ENCODE results near the gene THSD4. TPM values are rescaled to one million over a fixed set of nuclear protein-coding genes. Genes with fewer than 3 reads are reported as not detected.
"Not testable (repeated sequence)": the region's sequence is repeated elsewhere in the genome, so short reads cannot be mapped to it uniquely, and the experiment has no call there.

Gene THSD4
- total RNA-seq, 1 experiment from 2014 or later, result 36.3 TPM

DNA sequence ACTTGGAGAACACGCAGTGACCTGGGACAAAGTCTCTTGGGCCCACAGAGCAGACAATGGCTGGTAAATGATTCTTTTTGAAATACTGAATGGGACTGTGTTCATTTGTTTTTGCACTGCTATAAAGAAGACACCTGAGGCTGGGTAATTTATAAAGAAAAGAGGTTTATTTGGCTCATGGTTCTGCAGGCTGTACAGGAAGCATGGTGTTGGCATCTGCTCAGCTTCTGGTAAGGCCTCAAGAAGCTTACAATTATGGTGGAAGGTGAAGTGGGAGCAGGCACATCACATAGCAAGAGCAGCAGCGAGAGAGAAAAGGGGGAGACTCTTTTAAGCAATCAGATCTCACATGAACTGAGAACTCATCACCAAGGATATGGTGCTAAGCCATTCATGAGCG, 321.6 kb downstream of the THSD4 start:
- Mint-ChIP-seq H3K36me3 (ENCODE audit: insufficient read depth, unreplicated experiment) (no peaks in the 10 kb centered on the region), H3K27ac (ENCODE audit: low read depth, unreplicated experiment) (peak overlapping the region; percentile 76), H3K27me3 (ENCODE audit: insufficient read depth, unreplicated experiment) (no peaks in the 10 kb centered on the region), H3K4me1 (ENCODE audit: insufficient read depth, unreplicated experiment) (peaks cover 16% of the 10 kb centered on the region), H3K4me3 (ENCODE audit: unreplicated experiment) (no peak overlapping the region), H3K9me3 (ENCODE audit: unreplicated experiment) (peaks cover 9% of the 10 kb centered on the region)
- no TSS peak for BruUV-seq (replicated peaks)
- no peak for DNase-seq (ENCODE audit: unreplicated experiment)
- POLR2A ChIA-PET, result no interaction called here
- TF ChIP-seq, protein P1, sequence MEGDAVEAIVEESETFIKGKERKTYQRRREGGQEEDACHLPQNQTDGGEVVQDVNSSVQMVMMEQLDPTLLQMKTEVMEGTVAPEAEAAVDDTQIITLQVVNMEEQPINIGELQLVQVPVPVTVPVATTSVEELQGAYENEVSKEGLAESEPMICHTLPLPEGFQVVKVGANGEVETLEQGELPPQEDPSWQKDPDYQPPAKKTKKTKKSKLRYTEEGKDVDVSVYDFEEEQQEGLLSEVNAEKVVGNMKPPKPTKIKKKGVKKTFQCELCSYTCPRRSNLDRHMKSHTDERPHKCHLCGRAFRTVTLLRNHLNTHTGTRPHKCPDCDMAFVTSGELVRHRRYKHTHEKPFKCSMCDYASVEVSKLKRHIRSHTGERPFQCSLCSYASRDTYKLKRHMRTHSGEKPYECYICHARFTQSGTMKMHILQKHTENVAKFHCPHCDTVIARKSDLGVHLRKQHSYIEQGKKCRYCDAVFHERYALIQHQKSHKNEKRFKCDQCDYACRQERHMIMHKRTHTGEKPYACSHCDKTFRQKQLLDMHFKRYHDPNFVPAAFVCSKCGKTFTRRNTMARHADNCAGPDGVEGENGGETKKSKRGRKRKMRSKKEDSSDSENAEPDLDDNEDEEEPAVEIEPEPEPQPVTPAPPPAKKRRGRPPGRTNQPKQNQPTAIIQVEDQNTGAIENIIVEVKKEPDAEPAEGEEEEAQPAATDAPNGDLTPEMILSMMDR (IDR thresholded peaks at IDR 0.05; ENCODE audit: unreplicated experiment), result no peak
- CTCF ChIA-PET, result interaction anchor here (1.0 to 1.2 kb wide), 2 partner anchors 321 to 462 kb away, joined by 3 read pairs; partner anchors contain the start of gene THSD4
- intact Hi-C loops (cut with micrococcal nuclease), result no loop called here

DNA sequence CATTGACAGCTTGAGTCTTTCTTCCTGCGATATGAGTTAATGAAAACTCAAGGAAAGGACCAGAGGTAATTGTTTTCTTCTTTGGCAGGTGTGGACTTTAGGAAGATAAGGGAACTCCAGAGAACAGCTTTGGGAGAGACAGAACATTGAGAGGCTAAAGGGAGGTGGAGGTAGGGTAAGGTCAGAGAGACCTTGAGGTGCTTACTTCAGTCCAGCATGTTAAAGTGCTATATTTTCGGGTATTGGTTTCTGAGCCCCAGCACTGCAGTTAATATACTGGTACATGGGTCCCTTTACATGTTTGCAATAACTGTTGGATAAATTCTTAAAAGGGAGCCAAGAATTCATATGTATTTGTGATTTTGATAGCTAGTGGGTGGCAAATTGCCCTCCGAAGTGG, 322.1 kb downstream of the THSD4 start:
- Mint-ChIP-seq H3K36me3 (ENCODE audit: insufficient read depth, unreplicated experiment) (no peaks in the 10 kb centered on the region), H3K9me3 (ENCODE audit: unreplicated experiment) (peaks cover 9% of the 10 kb centered on the region), H3K27me3 (ENCODE audit: insufficient read depth, unreplicated experiment) (no peaks in the 10 kb centered on the region), H3K4me3 (ENCODE audit: unreplicated experiment) (no peak overlapping the region), H3K27ac (ENCODE audit: low read depth, unreplicated experiment) (no peak overlapping the region), H3K4me1 (ENCODE audit: insufficient read depth, unreplicated experiment) (peaks cover 16% of the 10 kb centered on the region)
- TF ChIP-seq, protein P1 (IDR thresholded peaks at IDR 0.05; ENCODE audit: unreplicated experiment), result no peak
- POLR2A ChIA-PET, result no interaction called here
- CTCF ChIA-PET, result interaction anchor here (0.6 to 1.2 kb wide), 3 partner anchors 51 to 463 kb away, joined by 3 to 5 read pairs (median 3); partner anchors contain the start of gene THSD4
- no peak for DNase-seq (ENCODE audit: unreplicated experiment)
- intact Hi-C loops (cut with micrococcal nuclease), result no loop called here
- BruUV-seq (replicated peaks), result no TSS peak

DNA sequence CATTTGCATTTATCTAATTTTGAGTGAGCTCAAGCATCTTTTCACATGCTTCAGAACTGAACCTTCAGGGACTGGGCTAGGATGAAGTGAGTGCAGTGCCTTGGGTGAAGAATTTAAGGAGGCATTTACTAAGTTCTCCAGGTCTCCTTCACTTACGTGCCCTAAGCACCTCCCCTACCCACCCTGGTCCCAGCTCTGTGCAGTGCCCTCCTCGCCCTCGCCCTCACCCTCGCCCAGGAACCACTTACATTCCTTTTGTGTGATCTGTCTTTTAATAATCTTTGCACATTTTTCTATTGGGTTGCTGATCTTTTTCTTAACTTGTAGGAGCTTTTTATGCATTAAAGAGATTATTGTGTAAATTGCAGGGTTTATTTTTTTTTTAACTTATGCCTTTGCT, 322.6 kb downstream of the THSD4 start:
- H3K9me3 Mint-ChIP-seq (ENCODE audit: unreplicated experiment), result peaks cover 9% of the 10 kb centered on the region
- no peak overlapping the region for H3K27ac Mint-ChIP-seq (ENCODE audit: low read depth, unreplicated experiment)
- POLR2A ChIA-PET, result no interaction called here
- H3K4me3 Mint-ChIP-seq (ENCODE audit: unreplicated experiment), result no peak overlapping the region
- CTCF ChIA-PET, result interaction anchor here (0.6 to 1.0 kb wide), 2 partner anchors 51 to 322 kb away, joined by 3 to 5 read pairs; partner anchors contain the start of gene THSD4
- DNase-seq (ENCODE audit: unreplicated experiment), result no peak
- no peaks in the 10 kb centered on the region for H3K36me3 Mint-ChIP-seq (ENCODE audit: insufficient read depth, unreplicated experiment)
- intact Hi-C loops (cut with micrococcal nuclease), result no loop called here
- no TSS peak for BruUV-seq (replicated peaks)
- H3K27me3 Mint-ChIP-seq (ENCODE audit: insufficient read depth, unreplicated experiment), result no peaks in the 10 kb centered on the region
- peaks cover 19% of the 10 kb centered on the region for H3K4me1 Mint-ChIP-seq (ENCODE audit: insufficient read depth, unreplicated experiment)
- TF ChIP-seq, protein P1 (IDR thresholded peaks at IDR 0.05; ENCODE audit: unreplicated experiment), result no peak

DNA sequence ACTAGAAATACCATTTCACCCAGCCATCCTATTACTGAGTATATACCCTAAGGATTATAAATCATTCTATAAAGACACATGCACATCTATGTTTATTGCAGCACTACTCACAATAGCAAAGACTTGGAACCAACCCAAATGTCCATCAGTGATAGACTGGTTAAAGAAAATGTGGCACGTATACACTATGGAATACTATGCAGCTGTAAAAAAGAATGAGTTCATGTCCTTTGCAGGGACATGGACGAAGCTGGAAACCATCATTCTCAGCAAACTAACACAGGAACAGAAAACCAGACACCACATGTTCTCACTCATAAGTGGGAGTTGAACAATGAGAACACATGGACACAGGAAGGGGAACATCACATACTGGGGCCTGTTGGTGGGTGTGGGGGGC, 324.2 kb downstream of the THSD4 start:
- H3K4me1 Mint-ChIP-seq (ENCODE audit: insufficient read depth, unreplicated experiment), result peaks cover 26% of the 10 kb centered on the region
- ChIA-PET POLR2A (interaction anchor here (1.3 to 1.4 kb wide), 2 partner anchors 427 to 433 kb away, joined by 3 to 5 read pairs; no protein-coding TSS in a partner anchor), CTCF (interaction anchor here (0.6 to 3.6 kb wide), 6 partner anchors 45 to 428 kb away, joined by 3 to 34 read pairs (median 4); partner anchors contain the start of gene THSD4)
- H3K27ac Mint-ChIP-seq (ENCODE audit: low read depth, unreplicated experiment); intact Hi-C loops (cut with micrococcal nuclease); H3K36me3 Mint-ChIP-seq (ENCODE audit: insufficient read depth, unreplicated experiment); H3K4me3 Mint-ChIP-seq (ENCODE audit: unreplicated experiment); DNase-seq (ENCODE audit: unreplicated experiment); BruUV-seq (replicated peaks); H3K27me3 Mint-ChIP-seq (ENCODE audit: insufficient read depth, unreplicated experiment); H3K9me3 Mint-ChIP-seq (ENCODE audit: unreplicated experiment): not testable (repeated sequence)

Data from MCF 10A (cell line).